ENCODE measurements around the gene ZNF883. TPM values are rescaled to one million over a fixed set of nuclear protein-coding genes. Genes with fewer than 3 reads are reported as not detected.
"Not testable (repeated sequence)": the region's sequence is repeated elsewhere in the genome, so short reads cannot be mapped to it uniquely, and the experiment has no call there.

Gene ZNF883
- total RNA-seq (1 to 10 TPM; 1.0 to 3.4 TPM), polyA plus RNA-seq (ENCODE audit: insufficient read length in 6 of 6) (1 to 10 TPM; 6.2 to 8.8 (median 7.7) TPM)
- long read RNA-seq, donor 1, partial matches to known transcripts: 0 of 5 reads
- long read RNA-seq, donor 1, other reads (novel, unspliced or antisense): 0 of 5 reads
- long read RNA-seq, donor 2, partial matches to known transcripts: 0 of 5 reads
- long read RNA-seq, donor 2, other reads (novel, unspliced or antisense): 0 of 5 reads
- long read RNA-seq, donor 3, partial matches to known transcripts: 0 of 2 reads
- long read RNA-seq, donor 3, other reads (novel, unspliced or antisense): 0 of 2 reads
- long read RNA-seq, donor 4, partial matches to known transcripts: 1 of 1 reads
- long read RNA-seq, donor 4, other reads (novel, unspliced or antisense): 0 of 1 reads
- long read RNA-seq, donor 5, partial matches to known transcripts: 0 of 3 reads
- long read RNA-seq, donor 5, other reads (novel, unspliced or antisense): 0 of 3 reads
- long read RNA-seq, donor 6, partial matches to known transcripts: 0 of 5 reads
- long read RNA-seq, donor 6, other reads (novel, unspliced or antisense): 0 of 5 reads
- long read RNA-seq, donor 7: 0 reads
- long read RNA-seq, donor 8: 0 reads
- long read RNA-seq, donor 9: 0 reads
- long read RNA-seq, donor 10, partial matches to known transcripts: 0 of 1 reads
- long read RNA-seq, donor 10, other reads (novel, unspliced or antisense): 1 of 1 reads
- long read RNA-seq, donor 11, transcript ZNF883-201 (5 exons, 2,414 nt): major isoform, 8 of 10 reads
- long read RNA-seq, donor 11, partial matches to known transcripts: 0 of 10 reads
- long read RNA-seq, donor 11, other reads (novel, unspliced or antisense): 0 of 10 reads
- long read RNA-seq, donor 12, partial matches to known transcripts: 0 of 3 reads
- long read RNA-seq, donor 12, other reads (novel, unspliced or antisense): 0 of 3 reads

GRCh38 chr9:113011911-113012381 lies at the start of gene ZNF883:
TSS of gene ZNF883 (minus strand) at chr9:113012192.
- H3K27ac ChIP-seq: no peak within 1 kb of the TSS
- intact Hi-C loops (cut with DNase I): no loop called here
- no peaks in the 10 kb centered on the region for H3K36me3 ChIP-seq
- DNase-seq: peak; percentile 67 to 85 (median 70)
- peaks cover 0 to 16% of the 10 kb centered on the region in 2 donors for H3K27me3 ChIP-seq
- no peak for TF ChIP-seq CTCF (IDR thresholded peaks at IDR 0.05)
- peaks cover 0 to 71% of the 10 kb centered on the region in 2 donors for H3K9me3 ChIP-seq
- ATAC-seq: peak; percentile 83
- peak within 1 kb of the TSS; percentile 16 to 29 for H3K4me3 ChIP-seq
- no peaks in the 10 kb centered on the region for H3K4me1 ChIP-seq

GRCh38 chr9:113061072-113061850 lies 49.3 kb upstream of the ZNF883 start:
- peak in 1 of 4 donors; percentile 92 for DNase-seq
- H3K27me3 ChIP-seq: peaks cover 19 to 59% of the 10 kb centered on the region in 2 donors
- H3K36me3 ChIP-seq; H3K4me3 ChIP-seq; H3K27ac ChIP-seq; intact Hi-C loops (cut with DNase I); H3K4me1 ChIP-seq; ATAC-seq: not testable (repeated sequence)
- H3K9me3 ChIP-seq: peaks cover 0 to 50% of the 10 kb centered on the region in 2 donors

- H3K36me3 ChIP-seq; intact Hi-C loops (cut with DNase I); ATAC-seq; H3K27ac ChIP-seq; H3K4me3 ChIP-seq; H3K4me1 ChIP-seq: not testable (repeated sequence)
- peak in 1 of 4 donors; percentile 90 for DNase-seq
- H3K27me3 ChIP-seq: peaks cover 19 to 64% of the 10 kb centered on the region in 2 donors
- peaks cover 0 to 64% of the 10 kb centered on the region in 2 donors for H3K9me3 ChIP-seq
Observed at GRCh38 chr9:113059581-113060284, 47.7 kb upstream of the ZNF883 start.

- intact Hi-C loops (cut with DNase I): no loop called here
- no peak for ATAC-seq
- H3K36me3 ChIP-seq: no peaks in the 10 kb centered on the region
- peaks cover 0 to 4% of the 10 kb centered on the region in 2 donors for H3K4me1 ChIP-seq
- peaks cover 0 to 80% of the 10 kb centered on the region in 2 donors for H3K9me3 ChIP-seq
- no peak for TF ChIP-seq CTCF (IDR thresholded peaks at IDR 0.05)
- no peak for DNase-seq
- H3K4me3 ChIP-seq: peak overlapping the region; percentile 48 to 65
- H3K27ac ChIP-seq: peak overlapping the region; percentile 55 to 69
- H3K27me3 ChIP-seq: peaks cover 15 to 52% of the 10 kb centered on the region in 2 donors
Observed at GRCh38 chr9:113057193-113057592, 45.2 kb upstream of the ZNF883 start.

GRCh38 chr9:113056191-113057106 lies 44.5 kb upstream of the ZNF883 start, which contains the start of gene ZFP37:
TSS of gene ZFP37 (minus strand) at chr9:113056724. CDS start at chr9:113056688, 36 bp downstream.
- TF ChIP-seq CTCF (IDR thresholded peaks at IDR 0.05): no peak
- Histone ChIP-seq H3K4me3 (peak within 1 kb of the TSS; percentile 48 to 65), H3K27me3 (peaks cover 13 to 44% of the 10 kb centered on the region in 2 donors), H3K4me1 (peaks cover 0 to 4% of the 10 kb centered on the region in 2 donors), H3K27ac (peak within 1 kb of the TSS; percentile 55 to 69), H3K36me3 (no peaks in the 10 kb centered on the region), H3K9me3 (peaks cover 4 to 81% of the 10 kb centered on the region in 2 donors)
- intact Hi-C loops (cut with DNase I): no loop called here
- DNase-seq (peak; percentile 89 to 97 (median 93)), ATAC-seq (peak; percentile 100)

All from left lung (tissue), 14 donors.